WTC11 (cell line): ENCODE measurements around the gene EML6.

Experiments
- AFF4 ChIP-seq: sonication (generic); formaldehyde crosslinking; IDR thresholded peaks from 2 replicates; pipeline ENCODE4 v1.8.1; 2023; ENCODE audit warnings: mild to moderate bottlenecking, missing genetic modification reagents, borderline replicate concordance
- CTCF ChIP-seq: fragments of 200-600 bp; IDR thresholded peaks from 2 replicates; pipeline ENCODE4 v1.8.0; 2022; ENCODE audit warnings: antibody characterized with exemption
- E2F4 ChIP-seq: sonication (generic); formaldehyde crosslinking; IDR thresholded peaks from 2 replicates; pipeline ENCODE4 v1.8.1; 2022; ENCODE audit warnings: low read depth, mild to moderate bottlenecking, moderate library complexity, missing genetic modification reagents, borderline replicate concordance
- E2F5 ChIP-seq: sonication (generic); formaldehyde crosslinking; IDR thresholded peaks from 2 replicates; pipeline ENCODE4 v1.8.1; 2022; ENCODE audit warnings: mild to moderate bottlenecking, moderate library complexity, missing genetic modification reagents
- FOXP1 ChIP-seq: sonication (generic); formaldehyde crosslinking; IDR thresholded peaks from 2 replicates; pipeline ENCODE4 v1.8.0; 2022; ENCODE audit warnings: missing genetic modification reagents, mild to moderate bottlenecking, moderate library complexity, borderline replicate concordance
- IRF1 ChIP-seq: sonication (generic); formaldehyde crosslinking; IDR thresholded peaks from 2 replicates; pipeline ENCODE4 v1.8.0; 2023; ENCODE audit warnings: missing genetic modification reagents
- MAX ChIP-seq: sonication (generic); formaldehyde crosslinking; IDR thresholded peaks from 2 replicates; pipeline ENCODE4 v1.8.0; 2022; ENCODE audit warnings: mild to moderate bottlenecking, missing genetic modification reagents
- ZBTB21 ChIP-seq: sonication (generic); formaldehyde crosslinking; IDR thresholded peaks from 2 replicates; pipeline ENCODE4 v1.8.1; 2023; ENCODE audit warnings: mild to moderate bottlenecking, missing genetic modification reagents, borderline replicate concordance

- no peak for TF ChIP-seq AFF4 (CRISPR knock-in tag)
- TF ChIP-seq CTCF = no peak
- no peak for TF ChIP-seq E2F4
- TF ChIP-seq FOXP1 (CRISPR knock-in tag) = no peak
- no peak for TF ChIP-seq ZBTB21 (CRISPR knock-in tag)
- no peak for TF ChIP-seq IRF1 (CRISPR knock-in tag)
- no peak for TF ChIP-seq E2F5 (CRISPR knock-in tag)
- no peak for TF ChIP-seq MAX
Measured at GRCh38 chr2:54879032-54879431, 155.6 kb downstream of the EML6 start.
